AG09319 (cell line): ENCODE results near the gene OR52A5.

Source experiments
- DNase-seq: peaks from one replicate; pipeline ENCODE4 v3.0.0-alpha.2; 2010; ENCODE audit warnings: low read depth; ENCODE audit errors: extremely low read depth
- TF ChIP-seq, protein P1 (sequence below): IDR thresholded peaks from 2 replicates; pipeline ENCODE4 v1.5.1; 2011; ENCODE audit warnings: low read depth, mild to moderate bottlenecking, inconsistent platforms, low read length, moderate library complexity

Gene OR52A5

DNA sequence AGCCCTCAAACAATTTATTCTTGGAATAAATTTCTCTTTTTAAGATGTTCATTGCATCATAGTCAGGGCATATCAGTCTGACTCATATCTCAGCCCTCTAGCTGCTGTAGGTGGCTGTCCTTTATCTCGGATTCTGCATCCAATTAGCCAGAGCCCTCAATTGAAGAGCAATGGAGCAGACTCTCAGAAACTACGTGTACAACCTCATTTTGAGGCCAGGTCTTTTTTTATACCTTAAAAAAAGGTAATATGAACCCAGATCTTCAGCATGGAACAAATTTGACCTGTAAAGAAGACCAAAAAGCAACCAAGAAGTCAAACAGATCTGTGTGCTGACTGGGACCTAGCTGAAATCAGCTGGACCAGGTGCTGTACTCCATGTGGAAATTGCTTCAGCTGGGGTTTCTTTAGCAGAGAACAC lies 8.7 kb downstream of the OR52A5 start:
- no peak for DNase-seq
- TF ChIP-seq, protein P1, sequence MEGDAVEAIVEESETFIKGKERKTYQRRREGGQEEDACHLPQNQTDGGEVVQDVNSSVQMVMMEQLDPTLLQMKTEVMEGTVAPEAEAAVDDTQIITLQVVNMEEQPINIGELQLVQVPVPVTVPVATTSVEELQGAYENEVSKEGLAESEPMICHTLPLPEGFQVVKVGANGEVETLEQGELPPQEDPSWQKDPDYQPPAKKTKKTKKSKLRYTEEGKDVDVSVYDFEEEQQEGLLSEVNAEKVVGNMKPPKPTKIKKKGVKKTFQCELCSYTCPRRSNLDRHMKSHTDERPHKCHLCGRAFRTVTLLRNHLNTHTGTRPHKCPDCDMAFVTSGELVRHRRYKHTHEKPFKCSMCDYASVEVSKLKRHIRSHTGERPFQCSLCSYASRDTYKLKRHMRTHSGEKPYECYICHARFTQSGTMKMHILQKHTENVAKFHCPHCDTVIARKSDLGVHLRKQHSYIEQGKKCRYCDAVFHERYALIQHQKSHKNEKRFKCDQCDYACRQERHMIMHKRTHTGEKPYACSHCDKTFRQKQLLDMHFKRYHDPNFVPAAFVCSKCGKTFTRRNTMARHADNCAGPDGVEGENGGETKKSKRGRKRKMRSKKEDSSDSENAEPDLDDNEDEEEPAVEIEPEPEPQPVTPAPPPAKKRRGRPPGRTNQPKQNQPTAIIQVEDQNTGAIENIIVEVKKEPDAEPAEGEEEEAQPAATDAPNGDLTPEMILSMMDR, result no peak

DNA sequence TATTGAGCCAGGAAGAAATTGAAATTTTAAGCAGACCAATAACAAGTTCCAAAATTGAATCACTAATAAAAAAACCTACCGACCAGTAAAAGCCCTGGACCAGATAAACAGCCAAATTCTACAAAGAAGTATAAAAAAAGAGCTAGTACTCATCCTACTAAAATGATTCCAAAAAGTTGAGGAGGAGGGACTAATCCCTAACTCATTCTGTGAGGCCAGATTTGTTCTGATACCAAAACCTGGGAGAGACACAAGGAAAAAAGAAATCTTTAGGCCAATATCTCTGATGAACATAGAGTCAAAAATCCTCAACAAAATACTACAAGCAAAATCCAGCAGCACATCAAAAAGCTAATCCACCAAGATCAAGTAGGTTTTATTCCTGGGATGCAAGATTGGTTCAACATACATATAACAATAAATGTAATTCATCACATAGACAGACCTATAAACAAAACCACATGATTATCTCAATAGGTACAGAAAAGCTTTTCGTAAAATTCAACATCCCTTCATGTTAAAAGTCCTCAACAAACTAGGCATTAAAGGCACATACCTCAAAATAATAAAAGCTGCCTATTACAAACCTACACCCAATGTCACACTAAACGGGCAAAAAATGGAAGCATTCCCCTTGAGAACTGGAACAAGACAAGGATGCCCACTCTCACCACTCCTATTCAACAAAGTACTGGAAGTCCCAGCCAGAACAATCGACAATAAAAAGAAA lies 13.1 kb downstream of the OR52A5 start:
- TF ChIP-seq, protein P1, result no peak

DNA sequence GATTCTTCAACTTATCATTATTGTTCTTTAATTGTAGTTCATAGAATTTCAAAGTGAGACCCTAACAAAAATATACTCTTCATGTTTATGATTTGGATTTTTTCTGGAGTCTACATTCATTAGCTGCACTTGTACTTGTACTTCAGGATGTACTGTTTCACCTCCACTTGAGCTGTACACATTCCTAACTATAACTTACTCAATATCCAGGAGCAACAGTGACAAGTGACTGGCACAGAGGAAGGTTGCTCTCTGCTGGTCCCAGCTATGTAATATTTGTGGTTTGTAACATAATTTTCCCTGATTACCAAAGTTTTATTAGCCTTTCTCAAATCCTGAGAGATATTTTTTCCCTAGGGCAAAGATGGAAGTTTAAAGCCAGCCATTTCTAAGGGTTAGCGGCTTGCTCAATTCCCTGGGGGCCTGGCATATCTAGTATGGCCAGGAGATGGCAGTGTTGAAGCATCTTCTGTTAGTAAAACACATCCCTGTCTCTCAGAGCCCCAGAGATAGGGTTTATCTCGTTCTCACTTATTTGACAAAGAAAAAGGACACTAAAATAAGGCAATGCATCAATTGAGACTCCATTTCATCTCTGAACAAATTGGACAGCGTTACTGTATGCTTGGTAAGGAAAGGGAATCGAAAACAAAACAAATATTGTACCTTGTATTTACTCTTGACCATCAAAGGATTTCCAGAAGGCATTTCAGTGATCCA lies 14.2 kb downstream of the OR52A5 start:
- TF ChIP-seq, protein P1, result peak; percentile 85
- peak; percentile 49 for DNase-seq

More for the DNA sequence above, 13.1 kb downstream of the OR52A5 start:
- DNase-seq, result no peak

- TF ChIP-seq, protein P1, result no peak
- no peak for DNase-seq
Measured at GRCh38 chr11:5118893-5119292, 19.3 kb downstream of the OR52A5 start.

- DNase-seq, result no peak
- TF ChIP-seq, protein P1, result no peak
Measured at GRCh38 chr11:5117588-5117987, 20.6 kb downstream of the OR52A5 start.

DNA sequence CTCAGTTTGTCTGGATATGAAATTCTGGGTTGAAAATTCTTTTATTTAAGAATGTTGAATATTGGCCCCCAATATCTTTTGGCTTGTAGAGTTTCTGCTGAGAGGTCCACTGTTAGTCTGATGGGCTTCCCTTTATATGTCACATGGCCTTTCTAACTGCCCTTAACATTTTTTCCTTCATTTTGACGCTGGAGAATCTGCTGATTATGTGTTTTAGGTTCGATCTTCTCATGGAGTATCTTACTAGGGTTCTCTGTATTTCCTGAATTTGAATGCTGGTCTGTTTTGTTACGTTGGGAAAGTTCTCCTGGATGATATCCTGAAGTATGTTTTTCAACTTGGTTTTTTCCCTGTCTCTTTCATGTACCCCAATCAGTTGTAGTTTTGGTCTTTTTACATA lies 22.8 kb downstream of the OR52A5 start:
- DNase-seq, result no peak
- TF ChIP-seq, protein P1, result no peak

GRCh38 chr11:5107285-5107684 lies 30.9 kb downstream of the OR52A5 start:
- TF ChIP-seq, protein P1, result no peak
- DNase-seq, result no peak
